Measurements from ENCODE around the gene CYP1A1. TPM values are rescaled to one million over a fixed set of nuclear protein-coding genes. Genes with fewer than 3 reads are reported as not detected.

The CYP1A1 gene
- total RNA-seq, result 0.12 TPM in 1 of 2 replicates, not detected in the other

GRCh38 chr15:74725225-74725774 lies at the start of gene CYP1A1:
Gene CYP1A1 (minus strand): TSS chr15:74725528. CDS start chr15:74723097, 2,431 bp downstream.

GRCh38 chr15:74748322-74748946 lies 23.1 kb upstream of the CYP1A1 start, which contains the start of gene CYP1A2:
Gene CYP1A2 (plus strand): TSS chr15:74748845. CDS start chr15:74749739, 894 bp downstream.

GRCh38 chr15:74695597-74696397 lies 29.5 kb downstream of the CYP1A1 start, which contains the start of gene EDC3:
Gene EDC3 (minus strand): TSS chr15:74696024. CDS start chr15:74675124, 20,900 bp downstream.

Other genes starting within 250 kb of the CYP1A1 start
- 1.4 and 1.5 TPM in 2 replicates for gene ARID3B, start 184.3 kb downstream of the CYP1A1 start, total RNA-seq
- 57.1 and 60.5 TPM in 2 replicates for gene CLK3, start 109.7 kb downstream of the CYP1A1 start, total RNA-seq
- gene EDC3, start 29.5 kb downstream of the CYP1A1 start, total RNA-seq, result 11.4 and 15.4 TPM in 2 replicates
- gene CYP1A2, start 23.3 kb upstream of the CYP1A1 start, total RNA-seq, result not detected in 2 replicates
- 26.5 and 32.9 TPM in 2 replicates for gene CSK, start 56.6 kb upstream of the CYP1A1 start, total RNA-seq
- gene LMAN1L, start 87.3 kb upstream of the CYP1A1 start, total RNA-seq, result 0.11 TPM in 1 of 2 replicates, not detected in the other
- not detected in 2 replicates for gene CPLX3, start 101.1 kb upstream of the CYP1A1 start, total RNA-seq
- gene ULK3, start 117.6 kb upstream of the CYP1A1 start, total RNA-seq, result 15.2 and 15.8 TPM in 2 replicates
- 21.2 and 22.6 TPM in 2 replicates for gene SCAMP2, start 147.8 kb upstream of the CYP1A1 start, total RNA-seq
- gene MPI, start 164.5 kb upstream of the CYP1A1 start, total RNA-seq, result 59.5 and 65.6 TPM in 2 replicates
- 48.5 and 56.0 TPM in 2 replicates for gene FAM219B, start 181.3 kb upstream of the CYP1A1 start, total RNA-seq
- 34.6 and 45.7 TPM in 2 replicates for gene COX5A, start 212.5 kb upstream of the CYP1A1 start, total RNA-seq
- 2.1 and 2.9 TPM in 2 replicates for gene RPP25, start 231.2 kb upstream of the CYP1A1 start, total RNA-seq

Measured in uterine smooth muscle cell (primary cell).